ENCODE data around the gene LRRK1.
A peak's percentile ranks its signal among the peaks of the same experiment; 100 is the strongest.

Gene LRRK1

DNA sequence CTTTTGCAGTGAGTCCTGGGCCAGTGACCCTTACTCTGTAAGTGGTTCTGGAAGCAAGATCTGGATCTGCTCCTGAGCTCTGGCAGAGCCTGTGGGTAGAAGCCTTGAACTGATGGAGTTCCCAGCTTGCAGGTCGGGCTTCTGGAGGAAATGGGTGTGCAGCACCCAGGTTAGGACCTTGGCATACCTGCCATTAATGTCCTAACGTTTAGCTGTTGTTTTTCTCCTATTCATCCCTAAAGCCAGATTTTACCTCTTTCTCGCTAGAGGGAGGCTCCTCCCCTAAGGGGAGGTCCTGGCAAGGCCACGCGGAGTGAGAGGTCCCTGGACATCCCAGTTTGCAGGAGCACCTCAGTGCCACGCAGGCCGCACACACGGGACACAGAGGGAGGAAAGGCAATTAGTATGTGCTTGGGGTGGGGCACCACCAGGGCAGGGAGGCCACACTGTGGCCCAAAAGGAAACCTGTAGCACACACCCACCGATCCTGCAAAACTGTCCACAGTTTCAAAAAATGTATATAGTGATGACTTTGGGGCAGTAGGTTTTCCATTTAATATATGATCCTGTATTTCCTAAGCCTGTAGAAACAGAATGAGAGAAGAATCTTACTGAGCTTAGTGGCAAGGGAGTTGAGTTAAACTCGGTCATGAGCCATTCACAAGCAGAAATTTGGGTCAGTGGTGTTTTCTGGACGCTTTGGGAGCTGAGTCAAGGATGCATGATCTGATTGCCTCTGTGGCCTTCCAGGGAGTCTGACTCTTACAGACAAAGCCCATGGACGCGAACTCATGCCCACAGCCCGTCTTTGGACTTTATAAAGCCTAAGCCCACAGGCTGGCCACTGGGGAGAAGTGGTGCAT, 148.7 kb downstream of the LRRK1 start:
- TF ChIP-seq, protein P1, sequence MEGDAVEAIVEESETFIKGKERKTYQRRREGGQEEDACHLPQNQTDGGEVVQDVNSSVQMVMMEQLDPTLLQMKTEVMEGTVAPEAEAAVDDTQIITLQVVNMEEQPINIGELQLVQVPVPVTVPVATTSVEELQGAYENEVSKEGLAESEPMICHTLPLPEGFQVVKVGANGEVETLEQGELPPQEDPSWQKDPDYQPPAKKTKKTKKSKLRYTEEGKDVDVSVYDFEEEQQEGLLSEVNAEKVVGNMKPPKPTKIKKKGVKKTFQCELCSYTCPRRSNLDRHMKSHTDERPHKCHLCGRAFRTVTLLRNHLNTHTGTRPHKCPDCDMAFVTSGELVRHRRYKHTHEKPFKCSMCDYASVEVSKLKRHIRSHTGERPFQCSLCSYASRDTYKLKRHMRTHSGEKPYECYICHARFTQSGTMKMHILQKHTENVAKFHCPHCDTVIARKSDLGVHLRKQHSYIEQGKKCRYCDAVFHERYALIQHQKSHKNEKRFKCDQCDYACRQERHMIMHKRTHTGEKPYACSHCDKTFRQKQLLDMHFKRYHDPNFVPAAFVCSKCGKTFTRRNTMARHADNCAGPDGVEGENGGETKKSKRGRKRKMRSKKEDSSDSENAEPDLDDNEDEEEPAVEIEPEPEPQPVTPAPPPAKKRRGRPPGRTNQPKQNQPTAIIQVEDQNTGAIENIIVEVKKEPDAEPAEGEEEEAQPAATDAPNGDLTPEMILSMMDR (IDR thresholded peaks at IDR 0.05; ENCODE audit: low read depth, low read length): no peak
- DNase-seq: no peak

DNA sequence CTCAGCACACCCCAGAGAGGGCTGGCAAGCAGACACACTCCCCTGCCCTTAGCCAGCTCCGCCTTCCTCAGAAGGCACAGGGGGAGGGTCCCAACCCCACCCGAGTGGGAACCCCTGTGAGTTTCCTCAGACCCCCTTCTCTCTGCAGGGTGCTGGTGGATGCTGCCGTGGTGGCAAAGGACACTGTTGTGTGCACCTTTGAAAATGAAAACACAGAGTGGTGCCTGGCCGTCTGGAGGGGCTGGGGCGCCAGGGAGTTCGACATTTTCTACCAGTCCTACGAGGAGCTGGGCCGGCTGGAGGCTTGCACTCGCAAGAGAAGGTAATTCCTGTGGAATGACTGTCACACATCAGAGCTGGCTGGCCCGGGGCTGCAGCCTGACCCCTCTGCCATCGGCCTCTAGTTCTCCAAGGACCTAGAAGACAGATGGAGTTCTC, 149.4 kb downstream of the LRRK1 start:
- Histone ChIP-seq H3K9me3 (ENCODE audit: severe bottlenecking) (no peaks in the 10 kb centered on the region), H3K36me3 (no peaks in the 10 kb centered on the region), H3K27ac (no peak overlapping the region), H3K4me3 (ENCODE audit: low read depth, low read length) (no peak overlapping the region), H3K27me3 (ENCODE audit: insufficient read depth, low read depth, severe bottlenecking) (no peaks in the 10 kb centered on the region)
- TF ChIP-seq, protein P1 (IDR thresholded peaks at IDR 0.05; ENCODE audit: low read depth, low read length): no peak
- no peak for DNase-seq

More for the DNA sequence above, 148.7 kb downstream of the LRRK1 start:
- H3K27me3 ChIP-seq (ENCODE audit: insufficient read depth, low read depth, severe bottlenecking): no peaks in the 10 kb centered on the region
- H3K9me3 ChIP-seq (ENCODE audit: severe bottlenecking): no peaks in the 10 kb centered on the region
- no peak overlapping the region for H3K4me3 ChIP-seq (ENCODE audit: low read depth, low read length)
- no peaks in the 10 kb centered on the region for H3K36me3 ChIP-seq
- H3K27ac ChIP-seq: no peak overlapping the region

DNA sequence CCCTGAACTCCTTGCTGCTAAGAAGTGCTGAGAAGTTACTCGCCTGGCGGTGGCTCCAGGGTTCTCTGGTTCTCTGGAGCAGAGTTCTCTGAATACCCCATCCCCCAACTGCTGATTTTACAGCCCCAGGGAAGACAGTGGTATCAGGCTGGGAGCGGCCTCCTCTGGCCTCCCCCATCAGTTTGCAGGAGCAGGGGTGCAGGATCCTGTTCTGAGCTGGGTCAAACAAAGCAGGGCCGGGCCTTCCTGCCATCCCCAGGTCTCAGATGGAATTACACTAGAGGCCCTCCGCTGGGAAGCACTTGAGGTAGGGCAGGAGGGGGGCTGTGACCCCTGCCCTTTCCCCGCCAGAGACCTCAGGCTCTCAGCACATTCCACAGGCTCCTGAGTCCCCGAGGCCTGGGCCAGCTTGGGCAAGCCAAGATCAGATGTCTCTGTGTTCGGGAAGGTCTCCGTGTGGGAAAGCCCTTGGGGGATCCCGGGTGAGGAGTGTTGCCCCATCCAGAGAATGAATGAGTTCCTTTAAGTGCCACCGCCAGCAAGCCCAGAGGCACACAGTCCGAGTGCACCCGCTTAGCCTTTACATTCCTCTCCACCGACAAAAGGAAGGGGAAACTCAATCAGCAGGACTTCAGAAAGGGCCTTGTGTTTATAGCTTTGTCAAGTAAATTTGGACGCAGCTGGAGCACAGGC, 149.9 kb downstream of the LRRK1 start:
- no peaks in the 10 kb centered on the region for H3K27me3 ChIP-seq (ENCODE audit: insufficient read depth, low read depth, severe bottlenecking)
- DNase-seq: no peak
- no peaks in the 10 kb centered on the region for H3K9me3 ChIP-seq (ENCODE audit: severe bottlenecking)
- H3K36me3 ChIP-seq: no peaks in the 10 kb centered on the region
- no peak overlapping the region for H3K27ac ChIP-seq
- TF ChIP-seq, protein P1 (IDR thresholded peaks at IDR 0.05; ENCODE audit: low read depth, low read length): peak; percentile 8; the same call in 1 of the 2 replicates
- H3K4me3 ChIP-seq (ENCODE audit: low read depth, low read length): no peak overlapping the region

DNA sequence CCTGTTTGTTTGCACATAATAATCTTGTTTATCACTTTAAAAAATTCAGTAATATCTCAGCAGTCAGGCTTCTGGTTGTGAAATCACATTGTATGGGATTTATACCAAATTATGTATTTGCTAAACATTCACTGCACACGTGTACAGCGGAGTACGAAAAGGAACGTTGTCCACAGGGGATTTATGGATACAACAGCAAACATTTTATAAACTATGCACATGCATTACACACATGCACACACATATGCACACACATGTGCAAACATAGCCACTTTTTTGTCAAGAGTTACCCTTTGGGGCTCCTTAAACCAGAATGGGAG, 150.5 kb downstream of the LRRK1 start:
- H3K4me3 ChIP-seq (ENCODE audit: low read depth, low read length): no peak overlapping the region
- H3K27me3 ChIP-seq (ENCODE audit: insufficient read depth, low read depth, severe bottlenecking): no peaks in the 10 kb centered on the region
- H3K36me3 ChIP-seq: no peaks in the 10 kb centered on the region
- H3K27ac ChIP-seq: no peak overlapping the region
- H3K9me3 ChIP-seq (ENCODE audit: severe bottlenecking): no peaks in the 10 kb centered on the region
- DNase-seq: no peak
- TF ChIP-seq, protein P1 (IDR thresholded peaks at IDR 0.05; ENCODE audit: low read depth, low read length): no peak

- DNase-seq: no peak
- no peaks in the 10 kb centered on the region for H3K27me3 ChIP-seq (ENCODE audit: insufficient read depth, low read depth, severe bottlenecking)
- H3K4me3 ChIP-seq (ENCODE audit: low read depth, low read length): no peak overlapping the region
- H3K9me3 ChIP-seq (ENCODE audit: severe bottlenecking): no peaks in the 10 kb centered on the region
- H3K36me3 ChIP-seq: no peaks in the 10 kb centered on the region
- TF ChIP-seq, protein P1 (IDR thresholded peaks at IDR 0.05; ENCODE audit: low read depth, low read length): no peak
- H3K27ac ChIP-seq: no peak overlapping the region
Observed at GRCh38 chr15:101070024-101070423, 150.9 kb downstream of the LRRK1 start.
